ENCODE measurements around the gene EIF2A.
A peak's percentile ranks its signal among the peaks of the same experiment; 100 is the strongest.
"Not testable (repeated sequence)": the region's sequence is repeated elsewhere in the genome, so short reads cannot be mapped to it uniquely, and the experiment has no call there.

Gene EIF2A

GRCh38 chr3:150544041-150544440 lies 2.5 kb upstream of the EIF2A start:
- FAIRE-seq: no peak

- no peak for FAIRE-seq
Observed at GRCh38 chr3:150544726-150545125, 1.9 kb upstream of the EIF2A start.

- no peak for FAIRE-seq
Observed at GRCh38 chr3:150545419-150546225, 965 bp upstream of the EIF2A start.

GRCh38 chr3:150547045-150547741 lies 606 bp downstream of the EIF2A start:
- no peak for FAIRE-seq

GRCh38 chr3:150555859-150556436 lies 9.4 kb downstream of the EIF2A start:
- no peak for FAIRE-seq

GRCh38 chr3:150556792-150557191 lies 10.2 kb downstream of the EIF2A start:
- no peak for FAIRE-seq

- no peak for FAIRE-seq
Observed at GRCh38 chr3:150557725-150558124, 11.1 kb downstream of the EIF2A start.

- FAIRE-seq: peak; percentile 57
Observed at GRCh38 chr3:150564243-150564642, 17.7 kb downstream of the EIF2A start.

- no peak for FAIRE-seq
Observed at GRCh38 chr3:150567328-150567727, 20.7 kb downstream of the EIF2A start.

GRCh38 chr3:150577855-150578254 lies 31.3 kb downstream of the EIF2A start:
- no peak for FAIRE-seq

- no peak for FAIRE-seq
Observed at GRCh38 chr3:150581174-150581573, 34.6 kb downstream of the EIF2A start.

GRCh38 chr3:150582620-150583019 lies 36.0 kb downstream of the EIF2A start:
- FAIRE-seq: no peak

- no peak for FAIRE-seq
Observed at GRCh38 chr3:150583028-150583427, 36.4 kb downstream of the EIF2A start.

- FAIRE-seq: no peak
Observed at GRCh38 chr3:150588027-150588830, 41.6 kb downstream of the EIF2A start.

- no peak for FAIRE-seq
Observed at GRCh38 chr3:150589759-150590158, 43.2 kb downstream of the EIF2A start.

GRCh38 chr3:150594150-150594549 lies 47.6 kb downstream of the EIF2A start:
- FAIRE-seq: no peak

GRCh38 chr3:150597646-150598045 lies 51.1 kb downstream of the EIF2A start:
- FAIRE-seq: no peak

GRCh38 chr3:150599611-150600297 lies 53.2 kb downstream of the EIF2A start:
- no peak for FAIRE-seq

GRCh38 chr3:150600647-150601530 lies 54.3 kb downstream of the EIF2A start:
- not testable (repeated sequence) for FAIRE-seq

GRCh38 chr3:150602426-150603152 lies 56.0 kb downstream of the EIF2A start:
- no peak for FAIRE-seq
